GM19043 (cell line): ENCODE measurements around the gene NDUFAF8.

Source experiments
- ATAC-seq: cut with Tn5 transposase; IDR thresholded peaks from one replicate; pipeline ENCODE4 v1.9.1; 2021; ENCODE audit warnings: low read depth; ENCODE audit not compliant: unreplicated experiment

NDUFAF8 gene

DNA sequence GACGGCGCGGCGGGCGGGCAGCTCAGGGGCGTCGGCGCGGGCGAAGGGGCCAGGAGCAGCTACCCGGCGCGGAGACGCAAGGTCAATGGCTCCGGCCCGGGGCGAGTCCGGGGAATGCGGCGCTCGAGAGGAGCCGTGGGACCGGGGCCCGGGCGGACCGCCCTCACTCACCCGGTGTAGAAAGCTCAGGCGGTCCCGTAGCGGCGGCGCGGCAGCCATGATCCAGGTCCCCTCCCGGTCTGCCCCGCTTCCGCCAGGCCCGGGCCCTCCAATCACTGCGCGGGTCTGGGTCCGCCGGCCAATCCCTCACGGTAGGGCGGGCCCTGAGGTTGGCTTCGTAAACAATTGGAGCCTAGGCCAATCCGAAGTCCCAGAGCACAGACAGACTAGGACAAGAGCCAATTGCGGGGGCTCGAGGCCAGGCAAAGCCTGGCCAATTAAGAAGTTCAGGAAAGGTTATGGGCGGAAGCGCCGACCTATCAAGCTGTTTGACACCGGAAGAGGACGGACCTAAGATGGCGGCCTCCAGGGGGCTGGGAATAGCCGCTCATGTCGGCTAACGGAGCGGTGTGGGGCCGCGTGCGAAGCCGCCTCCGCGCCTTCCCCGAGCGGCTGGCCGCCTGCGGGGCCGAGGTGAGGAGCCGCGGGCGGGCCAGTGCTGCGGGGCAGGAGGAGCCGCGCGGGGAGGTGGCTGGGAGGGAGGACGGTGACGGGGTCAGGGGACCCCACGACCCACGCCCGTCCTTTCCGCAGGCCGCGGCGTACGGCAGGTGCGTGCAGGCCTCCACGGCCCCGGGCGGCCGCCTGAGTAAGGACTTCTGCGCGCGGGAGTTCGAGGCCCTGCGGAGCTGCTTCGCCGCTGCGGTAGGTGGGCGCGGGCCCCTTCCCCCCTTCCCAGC, at the start of gene NDUFAF8, which contains the start of gene TEPSIN:
Gene NDUFAF8 (plus strand): TSS at position 504 of the 899 bp plus-strand sequence. CDS start 46 bp downstream, at position 550.
Gene TEPSIN (minus strand): TSS at position 241 of the 899 bp plus-strand sequence. CDS start 22 bp downstream, at position 219.
- ATAC-seq = peak; percentile 87

GRCh38 chr17:81189670-81190530, 49.2 kb upstream of the NDUFAF8 start:
- no peak for ATAC-seq

GRCh38 chr17:81190591-81190990, 48.5 kb upstream of the NDUFAF8 start:
- no peak for ATAC-seq

GRCh38 chr17:81191116-81191515, 48.0 kb upstream of the NDUFAF8 start:
- no peak for ATAC-seq

- ATAC-seq = no peak
Observed at GRCh38 chr17:81191646-81192045, 47.5 kb upstream of the NDUFAF8 start.

- no peak for ATAC-seq
Observed at GRCh38 chr17:81192386-81193050, 46.6 kb upstream of the NDUFAF8 start.

GRCh38 chr17:81193051-81193410, 46.1 kb upstream of the NDUFAF8 start:
- ATAC-seq = no peak

GRCh38 chr17:81193470-81194224, 45.5 kb upstream of the NDUFAF8 start:
- no peak for ATAC-seq

GRCh38 chr17:81194225-81194760, 44.8 kb upstream of the NDUFAF8 start:
- no peak for ATAC-seq

GRCh38 chr17:81194941-81195901, 43.9 kb upstream of the NDUFAF8 start:
- ATAC-seq = no peak

DNA sequence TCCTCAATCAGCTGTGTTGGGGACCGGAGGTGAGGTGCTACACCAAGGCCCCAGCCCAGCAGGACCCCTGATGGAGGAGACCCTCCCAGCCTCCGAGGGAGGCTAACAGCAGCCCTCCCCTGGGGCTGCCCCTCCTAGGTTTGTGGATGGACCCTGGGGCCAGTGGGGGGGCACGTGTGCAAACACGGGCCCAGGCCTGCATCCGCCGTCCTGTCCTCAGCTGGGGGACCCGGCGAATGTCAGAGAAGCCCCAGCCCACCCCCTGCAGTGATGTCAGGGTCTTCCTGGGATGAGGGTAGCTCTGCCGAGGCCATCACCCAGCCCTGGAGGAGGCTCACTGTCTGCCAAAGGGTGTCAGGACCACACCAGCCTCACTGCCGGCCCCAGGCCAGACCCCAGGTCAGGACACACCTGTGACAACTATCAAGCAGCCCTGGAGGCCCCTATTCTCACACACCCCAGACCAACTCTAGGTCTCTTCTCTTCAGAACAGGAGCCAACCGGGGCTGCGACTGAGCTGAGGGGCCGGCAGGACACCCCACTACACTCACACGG, 43.1 kb upstream of the NDUFAF8 start:
- no peak for ATAC-seq

- ATAC-seq = no peak
Observed at GRCh38 chr17:81196505-81197408, 42.4 kb upstream of the NDUFAF8 start.

DNA sequence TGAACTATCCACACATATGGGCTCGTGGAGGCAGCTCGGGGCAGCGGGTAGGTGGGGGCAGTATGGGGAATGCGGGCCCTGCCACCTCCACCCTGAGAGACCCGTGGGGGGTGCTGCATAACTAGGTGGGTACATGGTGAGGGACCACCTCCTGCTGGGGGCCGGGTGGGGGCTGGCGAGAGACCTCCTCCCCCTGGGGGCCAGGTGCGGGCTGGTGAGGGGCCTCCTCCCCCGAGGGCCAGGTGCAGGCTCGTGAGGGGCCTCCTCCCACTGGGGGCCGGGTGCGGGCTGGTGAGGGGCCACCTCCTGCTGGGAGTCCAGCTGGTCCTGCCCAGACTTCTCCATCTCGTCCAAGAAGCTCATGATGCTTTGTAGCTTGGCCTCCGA, 41.7 kb upstream of the NDUFAF8 start:
- ATAC-seq = no peak

DNA sequence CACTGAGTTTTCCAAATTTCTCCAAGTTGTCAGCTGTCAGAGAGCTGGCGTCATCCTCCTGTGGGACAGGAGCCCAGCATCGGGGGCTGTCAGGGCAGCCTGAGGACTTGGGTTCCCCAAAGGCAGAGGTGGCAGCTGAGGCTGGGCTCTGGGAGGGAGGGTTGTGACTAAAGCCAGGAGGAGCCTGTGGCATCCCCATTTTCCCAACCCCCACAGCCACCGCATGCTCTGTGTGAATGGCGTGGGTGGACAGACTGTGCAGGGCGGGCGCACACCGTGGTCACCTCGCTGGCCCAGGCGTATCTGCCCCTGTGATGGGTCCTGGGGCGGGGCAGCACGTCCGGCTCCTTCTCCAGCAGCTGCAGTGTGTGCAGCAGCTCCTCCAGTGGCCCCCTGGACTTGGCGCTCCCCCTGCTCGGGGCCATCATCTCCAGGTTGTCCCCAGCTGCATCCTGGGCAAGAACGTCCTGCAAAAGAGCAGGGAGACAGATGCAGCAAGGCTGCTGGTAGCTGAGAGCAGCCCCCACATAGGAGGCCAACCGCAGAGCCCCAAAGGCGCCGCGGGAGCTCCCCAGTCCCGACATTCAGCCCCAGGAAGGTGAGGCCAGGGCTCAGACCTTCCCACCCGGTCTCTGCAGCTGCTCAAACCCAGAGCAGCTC, 41.2 kb upstream of the NDUFAF8 start:
- no peak for ATAC-seq

- ATAC-seq = no peak
Observed at GRCh38 chr17:81198826-81199481, 40.2 kb upstream of the NDUFAF8 start.

DNA sequence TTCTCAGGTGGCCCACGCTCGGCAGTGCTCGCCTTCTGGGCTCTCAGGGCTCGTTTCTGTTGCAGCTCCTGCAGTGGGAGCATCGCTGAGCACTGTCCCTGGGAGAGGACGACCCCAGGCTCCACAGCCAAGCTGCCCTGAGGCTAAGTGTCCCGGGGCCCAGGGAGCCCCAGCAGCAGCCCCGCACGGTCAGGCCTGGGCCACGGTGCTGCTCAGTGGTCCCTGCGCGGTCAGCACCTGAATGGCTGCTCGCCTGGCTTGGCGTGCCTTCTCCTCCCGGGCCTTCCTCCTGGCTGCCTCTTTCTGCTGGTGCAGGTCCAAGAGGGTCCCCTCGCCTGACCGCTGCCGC, 39.7 kb upstream of the NDUFAF8 start:
- no peak for ATAC-seq
